Measurements from ENCODE around the gene GID8. TPM values are rescaled to one million over a fixed set of nuclear protein-coding genes. Genes with fewer than 3 reads are reported as not detected.
A peak's percentile ranks its signal among the peaks of the same experiment; 100 is the strongest.

The GID8 gene
- total and polyA plus RNA-seq, 2 of the 13 experiments (the other 11 are each of a cell fraction or from before 2014, with no cell fraction given), result 39.6 to 59.8 TPM

DNA sequence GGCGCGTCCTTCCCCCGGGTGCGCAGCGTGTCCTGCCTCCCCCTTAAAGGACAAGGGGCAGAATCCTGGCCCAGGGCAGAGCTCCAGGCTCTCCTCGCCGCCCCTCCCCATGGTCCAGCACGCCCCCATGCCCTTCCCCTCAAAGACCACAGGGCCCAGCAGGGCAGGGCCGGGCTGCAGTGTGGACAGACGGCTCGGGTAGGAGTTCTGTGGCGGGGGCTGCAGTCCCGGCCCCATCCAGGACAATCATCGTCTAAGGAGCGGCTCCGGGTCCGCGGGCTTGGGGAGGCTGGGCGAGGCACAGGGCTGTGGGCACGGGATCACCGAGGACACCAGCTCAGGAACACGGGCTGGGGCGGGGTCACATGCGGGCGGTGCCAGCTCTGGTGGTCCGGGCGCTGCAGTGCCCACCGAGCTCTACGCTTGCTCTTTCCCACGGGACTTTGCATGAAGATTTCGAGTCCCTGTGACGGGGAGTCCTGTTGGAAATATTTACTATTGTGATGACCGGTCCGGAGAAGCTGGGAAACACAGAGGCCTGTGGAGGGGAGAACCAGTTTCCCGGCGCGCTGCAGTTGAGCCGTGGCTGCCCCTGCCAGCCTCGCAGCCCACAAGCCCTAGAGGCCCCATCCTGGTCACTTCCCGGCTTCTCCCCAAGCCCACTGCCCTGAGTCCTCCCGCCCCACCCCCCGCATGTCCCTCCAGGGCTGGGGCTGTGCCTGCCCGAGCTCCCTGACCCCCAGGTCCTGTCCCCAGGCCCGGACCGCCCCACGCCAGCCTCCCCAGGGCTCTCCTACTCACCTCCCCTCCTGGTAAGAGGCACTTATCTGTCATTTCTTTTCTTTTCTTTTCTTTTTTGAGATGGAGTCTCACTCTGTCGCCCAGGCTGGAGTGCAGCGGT, 35.1 kb downstream of the GID8 start (continued):
- TF ChIP-seq HIC2 (CRISPR knock-in tag; IDR thresholded peaks at IDR 0.05; ENCODE audit: low read depth), result no peak
- TF ChIP-seq, protein P1, sequence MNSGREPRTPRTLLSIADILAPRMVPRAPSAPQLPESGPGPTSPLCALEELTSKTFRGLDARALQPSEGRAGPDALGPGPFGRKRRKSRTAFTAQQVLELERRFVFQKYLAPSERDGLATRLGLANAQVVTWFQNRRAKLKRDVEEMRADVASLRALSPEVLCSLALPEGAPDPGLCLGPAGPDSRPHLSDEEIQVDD (CRISPR knock-in tag; IDR thresholded peaks at IDR 0.05; ENCODE audit: borderline replicate concordance), result no peak
- no peak for TF ChIP-seq RXRB (CRISPR knock-in tag; IDR thresholded peaks at IDR 0.05; ENCODE audit: borderline replicate concordance)
- no peak; the same call in 1 of the 2 replicates for TF ChIP-seq ZNF83 (CRISPR knock-in tag; IDR thresholded peaks at IDR 0.05; ENCODE audit: borderline replicate concordance)
- no peak for TF ChIP-seq ZNF496 (CRISPR knock-in tag; IDR thresholded peaks at IDR 0.05; ENCODE audit: insufficient replicate concordance)
- TF ChIP-seq PHF8 (CRISPR knock-in tag; IDR thresholded peaks at IDR 0.05), result no peak
- TF ChIP-seq ZNF772 (CRISPR knock-in tag; IDR thresholded peaks at IDR 0.05), result peak; percentile 48; the same call in 1 of the 2 replicates
- no peak for TF ChIP-seq TBL1XR1 (IDR thresholded peaks at IDR 0.05; ENCODE audit: borderline replicate concordance, low read length, partially characterized antibody)
- TF ChIP-seq KMT2B (CRISPR knock-in tag; IDR thresholded peaks at IDR 0.05), result no peak
- TF ChIP-seq PRDM15 (CRISPR knock-in tag; IDR thresholded peaks at IDR 0.05), result no peak
- no peak for TF ChIP-seq ZNF3 (CRISPR knock-in tag; IDR thresholded peaks at IDR 0.05)
- TF ChIP-seq POLR2AphosphoS2 (IDR thresholded peaks at IDR 0.05; ENCODE audit: low read depth, low read length), result 0 out of 2 replicates have a peak, but pooled peaks have one; percentile 66
- no peak for TF ChIP-seq ZBTB4 (CRISPR knock-in tag; IDR thresholded peaks at IDR 0.05; ENCODE audit: borderline replicate concordance)
- TF ChIP-seq YEATS2 (CRISPR knock-in tag; IDR thresholded peaks at IDR 0.05; ENCODE audit: borderline replicate concordance), result no peak
- TF ChIP-seq, protein P2, sequence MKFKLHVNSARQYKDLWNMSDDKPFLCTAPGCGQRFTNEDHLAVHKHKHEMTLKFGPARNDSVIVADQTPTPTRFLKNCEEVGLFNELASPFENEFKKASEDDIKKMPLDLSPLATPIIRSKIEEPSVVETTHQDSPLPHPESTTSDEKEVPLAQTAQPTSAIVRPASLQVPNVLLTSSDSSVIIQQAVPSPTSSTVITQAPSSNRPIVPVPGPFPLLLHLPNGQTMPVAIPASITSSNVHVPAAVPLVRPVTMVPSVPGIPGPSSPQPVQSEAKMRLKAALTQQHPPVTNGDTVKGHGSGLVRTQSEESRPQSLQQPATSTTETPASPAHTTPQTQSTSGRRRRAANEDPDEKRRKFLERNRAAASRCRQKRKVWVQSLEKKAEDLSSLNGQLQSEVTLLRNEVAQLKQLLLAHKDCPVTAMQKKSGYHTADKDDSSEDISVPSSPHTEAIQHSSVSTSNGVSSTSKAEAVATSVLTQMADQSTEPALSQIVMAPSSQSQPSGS (CRISPR knock-in tag; IDR thresholded peaks at IDR 0.05), result no peak
